Measurements from ENCODE around the gene AURKAIP1. TPM values are rescaled to one million over a fixed set of nuclear protein-coding genes. Genes with fewer than 3 reads are reported as not detected.
A peak's percentile ranks its signal among the peaks of the same experiment; 100 is the strongest.

Gene AURKAIP1
- total and polyA plus RNA-seq, 9 of the 15 experiments (the other 6 are each of a cell fraction or from before 2014, with no cell fraction given): 7.8 to 478 (median 92.0) TPM

GRCh38 chr1:1349256-1350012 is 25.6 kb downstream of the AURKAIP1 start, which contains the start of gene DVL1 (continued):
- TF ChIP-seq RERE (CRISPR knock-in tag; IDR thresholded peaks at IDR 0.05; ENCODE audit: borderline replicate concordance) (no peak), NFYB (IDR thresholded peaks at IDR 0.05; ENCODE audit: extremely low read depth, insufficient read length) (no peak), SAFB (IDR thresholded peaks at IDR 0.05; ENCODE audit: borderline replicate concordance, low read depth, low read length) (no peak), ETV1 (tag; conservative IDR thresholded peaks at IDR 0.05; ENCODE audit: low read depth) (peak; percentile 27; the same call in 1 of the 2 replicates), MNT (conservative IDR thresholded peaks at IDR 0.05) (peak in 1 of 2 experiments; percentile 41; a peak in 1 of 4 replicates), FOXK1 (CRISPR knock-in tag; IDR thresholded peaks at IDR 0.05; ENCODE audit: borderline replicate concordance) (no peak), HES1 (IDR thresholded peaks at IDR 0.05; ENCODE audit: low read depth) (no peak), HDAC8 (tag; IDR thresholded peaks at IDR 0.05) (no peak), ARHGAP35 (IDR thresholded peaks at IDR 0.05; ENCODE audit: partially characterized antibody) (no peak), DMBX1 (CRISPR knock-in tag; IDR thresholded peaks at IDR 0.05; ENCODE audit: borderline replicate concordance) (peak; percentile 60; the same call in 1 of the 2 replicates), WHSC1 (IDR thresholded peaks at IDR 0.05; ENCODE audit: low read length) (no peak), MLX (CRISPR knock-in tag; conservative IDR thresholded peaks at IDR 0.05) (0 out of 4 replicates have a peak, but pooled peaks of 1 of the 2 experiments have one; percentile 77), CCNT2 (IDR thresholded peaks at IDR 0.05; ENCODE audit: borderline replicate concordance, extremely low read depth, insufficient read length, low read depth, low read length) (peak; percentile 50), CTBP1 (IDR thresholded peaks at IDR 0.05; ENCODE audit: borderline replicate concordance) (peak; percentile 90), BCOR (IDR thresholded peaks at IDR 0.05) (no peak), CREBBP (IDR thresholded peaks at IDR 0.05; ENCODE audit: low read depth, low read length) (no peak), CREM (IDR thresholded peaks at IDR 0.05; ENCODE audit: low read depth) (peak; percentile 89), TRIM24 (IDR thresholded peaks at IDR 0.05) (no peak), CHCHD3 (CRISPR knock-in tag; IDR thresholded peaks at IDR 0.05) (no peak)

All from K562 (cell line).